Thyroid gland (tissue), 4 donors: ENCODE measurements around the gene NUTM2E. TPM values are rescaled to one million over a fixed set of nuclear protein-coding genes. Genes with fewer than 3 reads are reported as not detected.
"Not testable (repeated sequence)": the region's sequence is repeated elsewhere in the genome, so short reads cannot be mapped to it uniquely, and the experiment has no call there.

Source experiments
- DNase-seq, 2 donors: peaks; one replicate each; pipeline ENCODE4 v3.0.0-alpha.2; 2019
- H3K27ac ChIP-seq, 3 donors: fragments of 200-600 bp; sonication (generic); 1 replicate in 2 of 3; 2 replicates in 1 of 3; pipeline ENCODE4 v1.5.1; 2016 to 2019; ENCODE audit warnings: mild to moderate bottlenecking in 1 of 3, moderate library complexity in 1 of 3
- H3K27me3 ChIP-seq: fragments of 200-600 bp; sonication (generic); one replicate; pipeline ENCODE4 v1.5.1; 2019
- H3K36me3 ChIP-seq, 2 donors: fragments of 200-600 bp; sonication (generic); one replicate each; pipeline ENCODE4 v1.5.1; 2016 to 2019
- H3K4me1 ChIP-seq, 2 donors: fragments of 200-600 bp; sonication (generic); one replicate each; pipeline ENCODE4 v1.5.1; 2017 to 2019
- H3K4me3 ChIP-seq, 3 donors: fragments of 200-600 bp; sonication (generic); replicated peaks in 1 of 3; 1 replicate in 2 of 3; 2 replicates in 1 of 3; pipeline ENCODE4 v1.5.1; 2016; ENCODE audit warnings: mild to moderate bottlenecking in 1 of 3
- H3K9me3 ChIP-seq: fragments of 200-600 bp; sonication (generic); one replicate; pipeline ENCODE4 v1.5.1; 2017
- WGBS, 2 donors: methylation state at CpG; one replicate each; pipeline ENCODE4 v1.1.5; 2017; 5-methylcytosine and 5-hydroxymethylcytosine counted together
- intact Hi-C: fragments of 100-400 bp; cut with DNase I; formaldehyde crosslinking; loops from one replicate; pipeline ENCODE4 v1.15.1; 2023
- total RNA-seq, 4 donors: library from RNA; depleted of rRNA; stranded (reverse); fragments of >200 nt; gene quantifications; one replicate each; pipeline ENCODE4 v1.2.3, GENCODE V29; 2016
- TF ChIP-seq, protein P1 (sequence below), 6 experiments: fragments of 200-600 bp in 3 of 6; fragments of 450-650 bp in 3 of 6; sonication (generic) in 3 of 6; IDR thresholded peaks; one replicate each; pipeline ENCODE4 v1.5.1; 2016 to 2019; ENCODE audit warnings: antibody characterized with exemption in 6 of 6, mild to moderate bottlenecking in 2 of 6, inconsistent platforms in 1 of 6, moderate library complexity in 1 of 6

Gene NUTM2E
- total RNA-seq, 4 donors from 2014 or later: 0.56 TPM; not detected in 3

- H3K36me3 ChIP-seq, H3K27ac ChIP-seq, H3K4me3 ChIP-seq, H3K4me1 ChIP-seq, H3K9me3 ChIP-seq, H3K27me3 ChIP-seq, DNase-seq, intact Hi-C loops: not testable (repeated sequence)
- 84% methylated on average over 6 of the region's 6 CpGs for WGBS, 2 donors
These were observed 3.2 kb upstream of the NUTM2E start for GRCh38 chr10:79823387-79823786.

DNA sequence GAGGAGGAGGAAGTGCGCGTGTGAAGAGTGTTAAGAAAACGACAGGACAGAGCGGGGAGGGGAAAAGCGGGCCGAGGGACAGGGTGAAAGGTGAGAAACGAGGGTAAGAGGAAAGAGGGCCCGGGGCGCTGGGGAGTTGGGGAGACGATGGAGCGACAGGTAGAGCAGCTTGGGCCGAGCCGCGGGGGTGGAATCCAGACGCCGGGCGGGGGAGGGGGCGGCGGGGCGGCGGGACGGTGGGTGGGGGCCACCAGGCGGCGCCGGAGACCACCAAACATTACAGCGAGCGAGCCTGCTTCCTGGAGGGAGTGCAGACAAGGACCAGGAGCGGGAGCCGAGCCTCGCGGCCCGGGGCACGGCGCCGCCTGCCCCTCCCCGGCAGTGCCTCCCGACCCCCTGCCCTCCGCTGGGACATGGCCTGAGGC is 940 bp upstream of the NUTM2E start:
- peak; percentile 7 to 12 for DNase-seq
- H3K27me3 ChIP-seq, intact Hi-C loops, H3K4me1 ChIP-seq, H3K36me3 ChIP-seq, H3K9me3 ChIP-seq: not testable (repeated sequence)
- TF ChIP-seq, protein P1, sequence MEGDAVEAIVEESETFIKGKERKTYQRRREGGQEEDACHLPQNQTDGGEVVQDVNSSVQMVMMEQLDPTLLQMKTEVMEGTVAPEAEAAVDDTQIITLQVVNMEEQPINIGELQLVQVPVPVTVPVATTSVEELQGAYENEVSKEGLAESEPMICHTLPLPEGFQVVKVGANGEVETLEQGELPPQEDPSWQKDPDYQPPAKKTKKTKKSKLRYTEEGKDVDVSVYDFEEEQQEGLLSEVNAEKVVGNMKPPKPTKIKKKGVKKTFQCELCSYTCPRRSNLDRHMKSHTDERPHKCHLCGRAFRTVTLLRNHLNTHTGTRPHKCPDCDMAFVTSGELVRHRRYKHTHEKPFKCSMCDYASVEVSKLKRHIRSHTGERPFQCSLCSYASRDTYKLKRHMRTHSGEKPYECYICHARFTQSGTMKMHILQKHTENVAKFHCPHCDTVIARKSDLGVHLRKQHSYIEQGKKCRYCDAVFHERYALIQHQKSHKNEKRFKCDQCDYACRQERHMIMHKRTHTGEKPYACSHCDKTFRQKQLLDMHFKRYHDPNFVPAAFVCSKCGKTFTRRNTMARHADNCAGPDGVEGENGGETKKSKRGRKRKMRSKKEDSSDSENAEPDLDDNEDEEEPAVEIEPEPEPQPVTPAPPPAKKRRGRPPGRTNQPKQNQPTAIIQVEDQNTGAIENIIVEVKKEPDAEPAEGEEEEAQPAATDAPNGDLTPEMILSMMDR (IDR thresholded peaks at IDR 0.05): peak in 1 of 6 experiments; percentile 23
- peak overlapping the region in 1 of 3 donors; percentile 75 for H3K27ac ChIP-seq
- H3K4me3 ChIP-seq: peak overlapping the region in 1 of 3 donors; percentile 45
- 0 to 1% methylated on average over 11 to 12 of the region's 38 CpGs for WGBS, 2 donors

- Histone ChIP-seq H3K4me3 (peak overlapping the region in 1 of 3 donors; percentile 45), H3K27ac (peak overlapping the region in 2 of 3 donors; percentile 50 to 75)
- no CpG with 5 or more reads among the region's 44 CpGs for WGBS, 2 donors
- intact Hi-C loops, H3K36me3 ChIP-seq, DNase-seq, H3K9me3 ChIP-seq, H3K4me1 ChIP-seq, H3K27me3 ChIP-seq: not testable (repeated sequence)
These were observed 426 bp upstream of the NUTM2E start for GRCh38 chr10:79826131-79826495.

DNA sequence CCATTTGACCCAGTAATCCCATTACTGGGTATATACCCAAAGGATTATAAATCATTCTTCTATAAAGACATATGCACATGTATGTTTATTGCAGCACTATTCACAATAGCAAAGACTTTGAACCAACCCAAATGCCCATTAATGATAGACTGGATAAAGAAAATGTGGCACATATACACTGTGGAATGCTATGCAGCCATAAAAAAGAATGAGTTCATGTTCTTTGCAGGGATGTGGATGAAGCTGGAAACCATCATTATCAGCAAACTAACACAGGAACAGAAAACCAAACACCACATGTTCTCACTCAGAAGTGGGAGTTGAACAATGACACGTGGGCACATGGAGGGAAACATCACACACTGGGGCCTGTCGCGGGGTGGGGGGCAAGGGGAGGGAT is 7.3 kb downstream of the NUTM2E start:
- 78 to 89% methylated on average over 3 of the region's 3 CpGs for WGBS, 2 donors
- H3K4me3 ChIP-seq, DNase-seq: not testable (repeated sequence)

DNA sequence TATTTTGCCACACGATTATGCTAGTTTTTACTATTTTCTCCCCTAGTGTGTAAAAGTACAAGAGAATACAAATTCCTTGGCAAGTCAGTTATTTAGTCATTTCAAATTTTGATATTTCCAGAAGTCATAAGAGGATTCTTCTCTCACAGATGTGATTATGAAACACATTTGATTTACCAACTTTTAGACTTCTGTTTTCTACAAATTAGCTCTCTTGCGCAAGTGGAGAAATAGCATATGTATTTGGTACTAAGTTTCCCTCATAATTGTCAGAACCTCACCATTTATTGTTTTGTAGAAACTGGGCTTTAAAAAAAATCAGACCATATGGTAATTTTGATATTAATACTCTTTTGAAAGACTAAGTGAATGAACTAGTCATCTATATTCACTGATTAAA is 9.4 kb downstream of the NUTM2E start:
- H3K9me3 ChIP-seq, H3K27me3 ChIP-seq, H3K27ac ChIP-seq, DNase-seq, H3K4me3 ChIP-seq, intact Hi-C loops, H3K4me1 ChIP-seq, H3K36me3 ChIP-seq: not testable (repeated sequence)
- WGBS, 2 donors: 100% methylated on average over 1 of the region's 2 CpGs

More for the DNA sequence above, 7.3 kb downstream of the NUTM2E start:
- intact Hi-C loops, H3K27ac ChIP-seq, H3K36me3 ChIP-seq, H3K4me1 ChIP-seq, H3K9me3 ChIP-seq, H3K27me3 ChIP-seq: not testable (repeated sequence)

DNA sequence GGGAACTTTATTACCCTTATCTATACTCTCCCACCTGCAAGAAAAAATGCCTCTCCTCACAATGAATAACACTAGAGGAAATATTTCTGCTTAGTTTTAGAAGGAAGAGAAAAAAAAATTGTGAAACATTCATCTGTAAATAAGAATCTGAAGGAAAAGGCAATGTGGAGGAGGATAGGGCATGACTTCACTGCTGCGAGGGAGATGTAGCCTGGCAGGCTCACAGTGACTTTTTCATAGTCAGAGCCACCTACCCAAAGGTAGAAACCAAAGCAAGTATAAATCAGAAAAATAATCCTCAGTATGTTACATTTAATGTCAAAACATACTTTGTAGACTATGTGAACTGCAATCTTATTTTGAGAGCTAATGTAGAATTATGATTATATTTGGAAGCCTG is 10.4 kb downstream of the NUTM2E start:
- H3K4me3 ChIP-seq, H3K4me1 ChIP-seq, intact Hi-C loops, H3K27me3 ChIP-seq, H3K27ac ChIP-seq, H3K36me3 ChIP-seq, DNase-seq, H3K9me3 ChIP-seq: not testable (repeated sequence)
- WGBS, 2 donors: 78 to 79% methylated on average over 1 of the region's 1 CpG

DNA sequence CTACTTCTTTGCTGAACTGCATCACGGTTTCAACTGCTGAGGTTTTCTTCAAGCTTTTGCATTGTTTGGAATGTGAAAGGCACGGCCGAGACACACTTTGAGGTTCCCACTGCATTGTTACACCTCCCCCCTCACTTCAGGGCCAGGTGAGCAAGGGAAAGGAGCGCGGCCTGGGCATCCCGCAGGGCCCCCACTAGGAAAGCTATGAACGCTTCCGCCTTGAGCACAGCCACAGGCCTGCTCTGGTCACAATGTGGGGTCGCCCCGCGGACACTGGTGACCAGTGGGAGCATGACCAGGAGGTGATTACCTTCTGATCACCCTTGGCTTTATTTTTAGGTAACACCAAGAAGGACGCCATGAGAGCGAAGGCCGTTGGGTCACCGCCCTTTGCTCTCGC is 11.9 kb downstream of the NUTM2E start:
- H3K4me3 ChIP-seq, H3K36me3 ChIP-seq, H3K9me3 ChIP-seq, H3K4me1 ChIP-seq, DNase-seq, H3K27me3 ChIP-seq, H3K27ac ChIP-seq, intact Hi-C loops: not testable (repeated sequence)
- WGBS, 2 donors: 27 to 75% methylated on average over 2 to 3 of the region's 16 CpGs

- H3K36me3 ChIP-seq, H3K27me3 ChIP-seq, H3K4me1 ChIP-seq, H3K27ac ChIP-seq, H3K4me3 ChIP-seq, DNase-seq, H3K9me3 ChIP-seq, intact Hi-C loops: not testable (repeated sequence)
- WGBS, 2 donors: 50 to 80% methylated on average over 1 to 2 of the region's 8 CpGs
These were observed 26.8 kb downstream of the NUTM2E start for GRCh38 chr10:79853191-79853854.

GRCh38 chr10:79862269-79862668 is 35.7 kb downstream of the NUTM2E start:
- WGBS, 2 donors: 100% methylated on average over 1 of the region's 1 CpG
- H3K9me3 ChIP-seq, H3K36me3 ChIP-seq, H3K4me1 ChIP-seq, H3K27ac ChIP-seq, intact Hi-C loops, H3K4me3 ChIP-seq, H3K27me3 ChIP-seq, DNase-seq: not testable (repeated sequence)

GRCh38 chr10:79862803-79863202 is 36.3 kb downstream of the NUTM2E start:
- DNase-seq, H3K4me1 ChIP-seq, H3K36me3 ChIP-seq, H3K9me3 ChIP-seq, H3K27ac ChIP-seq, H3K4me3 ChIP-seq, intact Hi-C loops, H3K27me3 ChIP-seq: not testable (repeated sequence)
- WGBS, 2 donors: 63% methylated on average over 3 of the region's 3 CpGs; no CpG with 5 or more reads in 1 of the 2 donors

DNA sequence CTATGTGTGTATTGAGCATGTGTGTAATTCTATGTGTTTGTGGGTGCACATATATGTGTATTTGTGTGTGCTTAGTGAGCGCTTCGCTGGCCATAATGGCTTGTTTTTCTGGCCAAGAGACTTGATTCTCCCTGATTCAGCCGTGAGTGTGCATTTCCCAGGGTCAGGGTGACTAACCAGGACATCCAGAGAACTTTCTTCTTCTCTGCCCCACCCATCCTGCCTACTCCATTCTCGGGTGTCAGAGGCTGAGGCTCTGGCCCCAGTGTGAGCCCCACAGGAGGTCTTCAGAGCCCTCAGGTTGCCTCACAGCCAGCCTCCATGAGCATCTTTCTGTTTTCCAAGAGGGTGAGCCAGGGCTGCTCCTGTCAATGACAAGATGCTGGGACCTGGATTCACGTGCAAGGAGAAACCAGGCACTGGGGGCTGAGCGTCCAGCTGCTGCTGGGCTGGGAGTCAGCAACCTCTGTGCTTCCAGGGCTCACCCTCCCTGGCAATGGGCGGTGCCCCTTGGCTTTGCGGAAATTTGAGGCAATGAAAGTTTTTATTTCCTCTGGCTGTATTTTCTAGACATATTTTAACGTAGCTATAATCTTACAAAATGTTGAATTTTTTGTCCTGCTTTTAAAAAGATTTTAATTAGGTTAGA is 40.5 kb downstream of the NUTM2E start:
- DNase-seq, H3K4me1 ChIP-seq, H3K27ac ChIP-seq, H3K9me3 ChIP-seq, intact Hi-C loops, H3K4me3 ChIP-seq, H3K27me3 ChIP-seq, H3K36me3 ChIP-seq: not testable (repeated sequence)
- 84 to 92% methylated on average over 3 to 4 of the region's 9 CpGs for WGBS, 2 donors

- intact Hi-C loops, H3K4me3 ChIP-seq, H3K36me3 ChIP-seq, H3K27ac ChIP-seq, DNase-seq, H3K9me3 ChIP-seq, H3K4me1 ChIP-seq, H3K27me3 ChIP-seq: not testable (repeated sequence)
- 67 to 100% methylated on average over 3 of the region's 7 CpGs for WGBS, 2 donors
These were observed 41.5 kb downstream of the NUTM2E start for GRCh38 chr10:79868023-79868422.
